Neural cell (in vitro differentiated cells): Measurements from ENCODE around the gene RAP1GAP2.

Experiments
- CTCF ChIP-seq: fragments of 450-650 bp; IDR thresholded peaks from 2 replicates; pipeline ENCODE4 v1.5.1; 2014; ENCODE audit warnings: antibody characterized with exemption, mild to moderate bottlenecking, moderate library complexity; ENCODE audit not compliant: poor library complexity, severe bottlenecking
- EP300 ChIP-seq: fragments of 450-650 bp; conservative IDR thresholded peaks from 2 replicates; pipeline ENCODE4 v1.6.1; 2014; ENCODE audit warnings: antibody characterized with exemption, mild to moderate bottlenecking, moderate library complexity; ENCODE audit not compliant: poor library complexity, severe bottlenecking
- EZH2 ChIP-seq: fragments of 200-600, 300-800 bp; shearing (Covaris generic), sonication (generic); IDR thresholded peaks from 2 replicates; pipeline ENCODE4 v1.6.1; 2014; ENCODE audit warnings: antibody characterized with exemption, low read length, borderline replicate concordance, mild to moderate bottlenecking; ENCODE audit not compliant: insufficient read depth, poor library complexity, severe bottlenecking
- RAD21 ChIP-seq: fragments of 450-650 bp; conservative IDR thresholded peaks from 2 replicates; pipeline ENCODE4 v1.6.1; 2014; ENCODE audit warnings: antibody characterized with exemption, mild to moderate bottlenecking, moderate library complexity
- REST ChIP-seq: IDR thresholded peaks from 2 replicates; pipeline ENCODE4 v1.6.1; 2012; ENCODE audit warnings: borderline replicate concordance
- TAF1 ChIP-seq: IDR thresholded peaks from 2 replicates; pipeline ENCODE4 v1.6.1; 2012; ENCODE audit warnings: low read depth

- TF ChIP-seq CTCF, result no peak
- TF ChIP-seq TAF1, result no peak
- TF ChIP-seq REST, result no peak
- TF ChIP-seq EZH2, result no peak
- TF ChIP-seq RAD21, result no peak
- TF ChIP-seq EP300, result no peak
These were observed 166.5 kb downstream of the RAP1GAP2 start for GRCh38 chr17:2962729-2963128.
